Skeletal muscle cell (primary cell): ENCODE results near the gene KLRC3.
"Not testable (repeated sequence)": the region's sequence is repeated elsewhere in the genome, so short reads cannot be mapped to it uniquely, and the experiment has no call there.

Experiments used
- DNase-seq: peaks from one replicate; pipeline ENCODE4 v3.0.0-alpha.2; 2010; ENCODE audit warnings: low read depth
- H3K4me3 ChIP-seq: 2 replicates; pipeline ENCODE4 v1.5.1; 2011; ENCODE audit warnings: low read depth, mild to moderate bottlenecking, control low read depth, low read length, moderate library complexity

Gene KLRC3

DNA sequence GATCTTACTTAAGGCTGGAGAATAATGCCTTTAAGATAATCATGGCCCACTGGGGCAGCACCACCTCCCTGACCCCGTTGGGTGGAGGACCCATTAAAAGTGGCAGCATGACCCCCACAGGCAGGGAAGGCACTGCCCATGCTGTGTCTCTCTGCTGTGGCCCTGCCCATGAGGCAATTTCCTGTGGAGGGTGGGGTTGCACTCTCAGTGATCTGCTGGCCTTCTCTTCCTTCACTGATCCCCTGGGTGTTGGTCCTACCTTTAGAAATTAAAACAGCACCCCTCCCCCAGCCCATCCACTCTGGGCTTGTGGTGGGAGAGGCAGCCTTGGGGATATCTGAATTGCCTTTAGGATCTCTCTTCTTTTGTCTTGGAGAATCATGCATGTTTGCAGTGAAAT, 47.8 kb downstream of the KLRC3 start:
- DNase-seq, result no peak
- no peak overlapping the region for H3K4me3 ChIP-seq

GRCh38 chr12:10371893-10372535, 48.4 kb downstream of the KLRC3 start:
- DNase-seq, H3K4me3 ChIP-seq: not testable (repeated sequence)

GRCh38 chr12:10369557-10370415, 50.6 kb downstream of the KLRC3 start:
- H3K4me3 ChIP-seq, result no peak overlapping the region
- no peak for DNase-seq

GRCh38 chr12:10368206-10369171, 51.9 kb downstream of the KLRC3 start:
- no peak for DNase-seq
- H3K4me3 ChIP-seq, result no peak overlapping the region

DNA sequence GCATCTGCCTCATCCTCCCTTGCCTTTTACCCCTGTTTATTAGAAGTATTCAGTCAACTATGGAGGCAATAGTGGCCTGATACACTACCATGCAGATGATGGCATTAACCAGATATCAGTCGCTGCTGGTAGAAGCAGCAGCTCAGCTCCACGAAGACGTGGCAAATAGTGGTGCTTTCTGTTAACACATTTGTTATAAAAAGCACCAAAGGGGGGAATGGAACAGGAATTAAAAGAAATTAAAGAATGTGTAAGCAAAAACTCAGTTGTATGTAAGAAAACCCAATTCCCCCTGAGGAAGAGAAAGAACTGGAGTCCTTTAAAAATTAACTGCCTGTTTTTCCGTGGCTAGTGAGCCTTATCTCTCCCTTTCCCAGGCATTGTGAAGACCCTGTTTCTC, 52.7 kb downstream of the KLRC3 start:
- not testable (repeated sequence) for DNase-seq, H3K4me3 ChIP-seq

DNA sequence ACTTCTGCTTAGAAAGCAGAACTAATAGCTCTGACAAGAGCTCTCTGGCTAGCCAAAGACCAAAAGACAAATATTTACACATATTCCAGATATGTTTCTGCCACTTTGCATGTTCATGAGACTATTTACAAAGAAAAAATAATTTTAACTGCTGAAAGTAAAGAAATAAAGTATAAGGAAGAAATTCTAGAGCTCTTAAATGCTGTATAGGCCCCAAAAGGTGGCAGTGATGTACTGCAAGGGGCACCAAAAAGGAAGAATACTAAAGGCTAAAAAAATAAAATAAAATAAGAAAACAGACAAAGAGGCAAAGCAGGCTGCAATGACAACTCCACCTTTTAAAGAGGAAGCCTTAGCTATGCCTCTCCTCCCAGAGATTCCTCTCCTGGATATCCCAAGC, 53.5 kb downstream of the KLRC3 start:
- H3K4me3 ChIP-seq, result no peak overlapping the region
- no peak for DNase-seq

- DNase-seq, result no peak
- H3K4me3 ChIP-seq, result peak overlapping the region; percentile 54
Observed at GRCh38 chr12:10365696-10366405, 54.5 kb downstream of the KLRC3 start.

DNA sequence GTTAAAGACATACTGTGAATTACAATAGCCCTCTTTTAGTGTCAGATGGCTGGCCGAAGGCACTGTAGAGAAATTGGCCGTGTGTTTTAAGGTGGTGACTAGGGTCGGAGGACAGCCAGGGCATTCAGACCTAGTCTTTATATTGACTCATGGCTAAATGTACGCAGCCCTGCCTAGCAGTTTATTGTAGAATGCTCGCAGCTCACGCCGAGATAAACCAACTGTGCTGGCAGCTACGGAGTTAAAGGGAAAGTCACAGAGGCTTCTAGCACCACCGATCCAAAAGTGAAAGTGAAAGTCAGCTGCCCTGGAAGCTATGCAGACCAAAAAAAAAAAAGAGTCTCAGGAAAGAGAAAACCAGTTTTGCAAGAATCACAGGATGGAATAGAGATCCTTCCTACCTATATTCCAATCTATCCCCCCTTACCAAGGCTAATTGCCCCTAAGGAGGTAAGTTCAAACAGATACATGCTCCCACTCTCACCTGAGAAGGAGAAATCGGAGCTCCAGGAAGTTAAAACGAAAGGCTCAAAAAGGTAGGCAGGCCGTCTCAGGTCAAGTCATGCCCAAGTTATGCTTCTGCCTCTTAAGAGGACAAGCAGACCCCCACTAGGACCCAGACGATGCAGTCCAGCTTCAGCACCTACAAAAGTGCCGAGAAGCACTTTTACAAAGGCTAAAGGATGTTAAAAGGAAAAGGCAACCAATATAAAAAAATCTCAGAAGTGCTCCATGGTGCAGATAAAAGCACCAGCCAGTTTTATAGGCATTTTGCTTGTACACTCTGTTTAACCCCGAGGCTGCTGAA, 55.4 kb downstream of the KLRC3 start:
- H3K4me3 ChIP-seq, result peak overlapping the region; percentile 54
- peak; percentile 57 for DNase-seq

GRCh38 chr12:10363914-10364814, 56.2 kb downstream of the KLRC3 start:
- H3K4me3 ChIP-seq, result peak overlapping the region; percentile 54
- peak; percentile 41 for DNase-seq

DNA sequence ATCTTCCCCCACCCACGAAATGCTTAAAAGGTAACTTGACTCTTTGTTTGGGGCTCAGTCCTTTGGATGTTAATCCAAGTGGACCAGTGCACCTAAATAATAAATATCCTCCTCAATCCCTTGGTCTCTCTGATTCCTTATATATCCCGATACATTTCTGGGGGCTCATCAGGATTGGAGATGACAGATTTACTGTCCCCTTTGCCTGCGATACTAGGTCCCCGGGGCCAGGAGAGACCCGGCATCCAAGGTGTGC, 56.8 kb downstream of the KLRC3 start:
- no peak for DNase-seq
- peak overlapping the region; percentile 54 for H3K4me3 ChIP-seq

DNA sequence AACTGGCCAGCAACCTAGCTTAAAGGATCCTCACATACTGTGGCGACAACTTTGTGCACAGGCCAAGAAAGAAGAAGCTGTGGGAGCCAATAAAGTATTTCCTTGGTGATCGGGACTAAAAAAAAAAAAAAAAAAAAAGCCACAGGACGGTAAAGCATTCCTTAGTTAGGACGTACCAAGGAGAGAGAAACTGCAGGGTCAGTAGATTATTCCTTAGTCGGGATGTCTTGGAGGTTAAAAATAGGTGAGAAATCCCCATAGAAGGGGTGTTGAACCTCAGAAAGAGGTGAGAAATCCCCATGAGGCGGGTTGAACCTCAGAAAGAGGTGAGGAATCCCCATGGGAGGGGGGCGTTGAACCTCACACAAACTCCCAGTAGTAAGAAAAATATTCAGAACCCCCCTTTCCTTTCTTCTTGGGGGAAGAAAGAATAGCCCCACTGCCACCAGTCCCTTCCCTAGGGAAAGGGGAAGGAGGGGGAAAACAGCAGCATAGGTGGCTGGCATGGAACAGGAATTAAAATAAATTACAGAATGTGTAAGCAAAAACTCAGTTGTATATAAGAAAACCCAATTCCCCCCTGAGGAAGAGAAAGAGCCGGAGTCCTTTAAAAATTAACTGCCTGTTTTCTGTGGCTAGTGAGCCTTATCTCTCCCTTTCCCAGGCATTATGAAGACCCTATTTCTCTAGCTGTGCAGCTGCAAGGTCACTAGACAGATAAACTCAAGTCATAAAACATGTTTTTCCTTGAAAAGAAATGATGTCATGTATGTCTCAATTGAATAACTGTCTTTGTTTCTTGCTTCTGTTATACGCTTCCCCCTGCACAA, 57.4 kb downstream of the KLRC3 start:
- DNase-seq, result no peak

DNA sequence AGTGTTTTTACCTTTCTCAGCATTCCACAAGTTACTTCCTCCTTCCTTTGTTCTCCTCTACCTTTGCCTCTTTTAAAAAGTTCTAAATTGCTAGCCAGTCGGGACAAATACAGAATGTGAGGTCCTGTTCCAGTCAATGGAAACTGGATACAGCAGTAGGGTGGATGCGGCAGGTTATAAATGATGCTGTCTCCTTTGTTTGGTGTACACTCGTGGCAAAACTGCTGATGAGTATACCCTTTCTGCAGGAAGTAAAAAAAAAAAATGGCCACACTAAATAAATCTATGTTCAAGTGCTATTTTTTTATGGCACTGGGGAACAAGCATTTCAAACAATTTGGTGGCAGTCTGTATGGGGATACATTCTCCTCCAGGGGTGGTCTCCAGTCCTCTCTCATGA, 58.1 kb downstream of the KLRC3 start:
- no peak overlapping the region for H3K4me3 ChIP-seq
- DNase-seq, result no peak

More for the DNA sequence above, 57.4 kb downstream of the KLRC3 start:
- H3K4me3 ChIP-seq, result no peak overlapping the region
